Activated T-helper 17 cell treated with anti-CD3 and anti-CD28 coated beads, Interleukin-2, amount 50 U/mL, for 72 hours (primary cell): ENCODE measurements around the gene LRRC30. TPM values are rescaled to one million over a fixed set of nuclear protein-coding genes. Genes with fewer than 3 reads are reported as not detected.

Source experiments
- ATAC-seq: fragments of 150-1000 bp; cut with Tn5 transposase; replicated peaks from 2 replicates; pipeline ENCODE4 v1.10.0; 2021; ENCODE audit warnings: mild to moderate bottlenecking, moderate library complexity
- H3K27ac Mint-ChIP-seq: one replicate; pipeline ENCODE4 v1.8.0; 2022; ENCODE audit warnings: mixed read lengths
- H3K27me3 Mint-ChIP-seq: one replicate; pipeline ENCODE4 v1.8.0; 2022; ENCODE audit warnings: mixed read lengths
- H3K36me3 Mint-ChIP-seq: one replicate; pipeline ENCODE4 v1.8.0; 2022; ENCODE audit warnings: low read depth, mild to moderate bottlenecking, mixed read lengths
- H3K4me1 Mint-ChIP-seq: one replicate; pipeline ENCODE4 v1.8.0; 2022; ENCODE audit warnings: mixed read lengths
- H3K4me3 Mint-ChIP-seq: one replicate; pipeline ENCODE4 v1.8.0; 2022; ENCODE audit warnings: mild to moderate bottlenecking, mixed read lengths
- H3K9me3 Mint-ChIP-seq: one replicate; pipeline ENCODE4 v1.8.0; 2022; ENCODE audit warnings: mixed read lengths
- total RNA-seq, 2 donors: library from RNA; stranded (reverse); gene quantifications; one replicate each; pipeline ENCODE4 v1.2.3, GENCODE V29; 2022

The LRRC30 gene
- total RNA-seq, 2 donors from 2014 or later, result not detected

DNA sequence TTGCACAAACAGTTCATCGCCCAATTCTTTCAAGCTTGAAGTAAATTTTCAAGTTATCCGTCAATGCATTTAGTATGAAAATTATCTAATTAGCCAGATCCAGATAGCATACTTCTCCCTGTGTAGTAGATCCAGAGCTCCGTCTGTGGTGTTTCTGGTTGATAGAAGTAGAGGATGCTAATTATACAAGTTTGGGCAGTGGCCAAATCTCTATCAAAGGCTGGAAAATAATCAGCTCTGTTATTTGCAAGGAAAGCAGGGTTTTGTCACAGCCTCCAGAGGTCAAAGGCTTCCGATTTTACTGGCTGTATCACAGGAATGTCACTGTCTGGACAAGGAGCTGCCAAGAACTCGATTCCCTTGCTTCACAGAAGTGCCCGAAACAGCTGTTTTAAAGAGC, 28.6 kb downstream of the LRRC30 start:
- Mint-ChIP-seq H3K4me1 (no peaks in the 10 kb centered on the region), H3K4me3 (no peak overlapping the region), H3K27me3 (no peaks in the 10 kb centered on the region), H3K27ac (no peak overlapping the region), H3K36me3 (no peaks in the 10 kb centered on the region), H3K9me3 (peaks cover 3% of the 10 kb centered on the region)
- no peak for ATAC-seq

DNA sequence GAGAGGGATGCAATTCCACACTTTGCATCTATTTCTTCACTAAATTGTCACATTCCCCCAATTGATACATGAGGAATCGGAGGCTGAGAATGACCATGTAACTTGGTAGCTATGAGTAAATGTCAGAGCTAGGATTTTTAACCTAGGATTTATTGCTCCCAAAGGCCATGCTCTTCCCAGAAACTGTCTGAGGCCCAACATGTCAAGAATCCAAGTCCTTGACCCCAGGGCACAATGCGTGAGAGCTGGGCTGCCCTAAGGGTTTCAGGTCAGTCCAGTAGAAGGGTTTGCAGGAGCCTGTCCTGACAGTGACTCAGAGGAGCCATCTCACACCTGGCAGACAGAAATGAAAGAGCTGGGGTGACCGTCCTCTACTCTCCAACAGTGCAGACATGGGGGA, 30.3 kb downstream of the LRRC30 start:
- Mint-ChIP-seq H3K27me3 (no peaks in the 10 kb centered on the region), H3K9me3 (peaks cover 5% of the 10 kb centered on the region), H3K36me3 (no peaks in the 10 kb centered on the region), H3K4me1 (no peaks in the 10 kb centered on the region), H3K27ac (no peak overlapping the region), H3K4me3 (no peak overlapping the region)
- no peak for ATAC-seq

DNA sequence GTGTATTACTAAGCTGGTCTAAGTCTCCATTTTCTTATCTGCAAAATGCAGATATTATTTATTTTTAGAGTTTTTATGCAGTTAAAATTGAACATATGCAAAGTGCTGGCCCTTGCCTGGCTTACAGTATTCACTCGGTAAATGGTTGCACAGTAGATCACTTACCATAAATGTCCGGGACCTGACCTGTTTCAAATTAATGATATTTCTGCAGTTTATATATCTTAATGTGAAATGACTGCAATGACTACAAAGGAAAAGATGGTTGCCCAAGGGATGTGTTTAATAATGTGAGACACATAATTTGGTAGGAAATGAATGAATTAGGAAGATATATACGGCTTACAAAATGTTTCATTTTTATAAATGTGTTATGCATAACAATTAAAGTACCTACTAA, 37.1 kb downstream of the LRRC30 start:
- Mint-ChIP-seq H3K27me3 (peaks cover 2% of the 10 kb centered on the region), H3K27ac (no peak overlapping the region), H3K4me1 (no peaks in the 10 kb centered on the region), H3K4me3 (no peak overlapping the region), H3K36me3 (no peaks in the 10 kb centered on the region), H3K9me3 (peaks cover 5% of the 10 kb centered on the region)
- ATAC-seq, result no peak

DNA sequence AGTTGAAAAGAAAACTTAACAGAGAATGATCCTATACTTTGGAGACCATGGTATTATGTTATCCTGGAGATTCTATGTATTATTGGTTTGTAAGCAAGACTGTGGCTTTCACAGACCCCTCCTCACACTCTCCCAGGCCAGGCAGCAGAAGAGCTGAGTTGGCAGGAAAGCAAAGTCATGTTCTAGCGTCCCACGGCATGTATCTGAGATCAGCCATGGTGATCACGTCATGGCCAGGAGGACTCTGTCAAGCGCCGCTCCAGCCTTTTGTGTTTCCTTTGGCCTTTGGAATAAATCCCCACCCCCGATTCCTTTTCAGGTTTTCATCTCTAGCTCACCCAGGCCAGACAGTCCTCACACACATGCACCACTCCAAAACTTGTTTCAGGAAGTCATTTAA, 39.1 kb downstream of the LRRC30 start:
- Mint-ChIP-seq H3K4me3 (no peak overlapping the region), H3K9me3 (no peaks in the 10 kb centered on the region), H3K27me3 (peaks cover 4% of the 10 kb centered on the region), H3K36me3 (no peaks in the 10 kb centered on the region), H3K27ac (no peak overlapping the region), H3K4me1 (no peaks in the 10 kb centered on the region)
- ATAC-seq, result no peak

DNA sequence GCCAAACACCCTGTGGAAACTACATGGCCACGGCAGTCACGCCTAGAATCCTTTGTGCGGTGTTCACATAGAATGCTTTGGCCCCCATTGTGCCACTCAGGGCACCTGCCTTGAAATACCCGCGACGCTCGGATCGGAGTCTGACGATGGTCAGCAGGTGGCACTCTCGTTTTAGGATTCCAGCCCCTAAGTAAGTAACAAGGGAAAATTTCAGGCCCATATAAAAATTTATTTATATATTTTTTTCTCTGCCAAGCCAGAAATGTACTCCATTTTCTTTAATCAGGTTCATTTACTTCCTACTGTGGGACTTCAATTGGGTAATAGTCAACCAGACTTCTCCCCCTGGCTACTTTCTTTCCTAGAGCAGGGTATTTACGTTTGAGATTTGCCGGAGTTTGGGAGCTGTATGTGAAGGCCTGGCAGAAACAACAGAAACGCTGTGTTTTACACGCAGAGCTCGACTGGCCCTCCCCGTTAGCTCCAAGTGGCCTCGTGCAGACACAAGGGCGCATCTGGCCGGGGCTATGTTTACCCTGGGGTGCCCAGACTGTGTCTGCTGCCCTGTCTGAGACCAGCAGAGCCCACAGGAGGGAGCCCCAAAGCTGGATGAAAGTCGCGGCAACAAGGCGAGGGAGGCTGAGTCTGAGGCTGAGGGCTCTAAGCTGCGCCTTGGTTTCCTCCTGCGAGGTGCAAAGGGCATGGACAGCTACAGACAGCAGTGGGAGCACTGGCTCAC, 41.6 kb downstream of the LRRC30 start:
- no peak overlapping the region for H3K4me3 Mint-ChIP-seq
- H3K4me1 Mint-ChIP-seq, result no peaks in the 10 kb centered on the region
- no peaks in the 10 kb centered on the region for H3K9me3 Mint-ChIP-seq
- peaks cover 4% of the 10 kb centered on the region for H3K27me3 Mint-ChIP-seq
- ATAC-seq, result peak; percentile 26
- no peak overlapping the region for H3K27ac Mint-ChIP-seq
- H3K36me3 Mint-ChIP-seq, result no peaks in the 10 kb centered on the region

DNA sequence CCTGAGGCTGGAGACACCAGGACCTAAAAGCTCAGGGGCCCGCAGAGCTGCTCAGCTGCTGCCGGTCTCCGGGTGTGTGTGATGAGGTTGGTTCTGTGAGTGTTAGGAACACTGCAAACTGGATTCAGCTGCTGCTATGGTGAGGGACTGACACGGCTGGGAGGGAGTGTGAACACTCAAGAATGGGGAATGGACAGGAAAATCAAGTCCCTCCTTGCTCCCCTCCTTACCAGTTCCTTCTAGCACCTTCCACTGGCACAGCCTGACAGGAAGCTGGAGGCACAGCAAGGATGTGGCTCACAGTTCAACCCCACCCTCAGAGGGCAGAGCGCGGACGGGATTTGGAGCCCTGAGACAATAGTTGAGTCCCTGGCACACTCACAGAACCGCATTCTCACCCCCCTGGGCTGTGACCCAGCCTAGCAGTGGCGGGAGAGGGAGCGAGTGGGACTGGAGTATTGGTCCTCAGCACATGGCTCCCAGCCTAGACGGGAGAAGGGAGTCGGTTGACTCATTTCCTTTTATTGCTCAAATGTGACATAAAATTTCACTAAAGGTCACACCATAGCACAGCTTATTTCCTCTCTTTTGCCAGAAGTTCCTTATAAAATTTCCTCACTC, 42.5 kb downstream of the LRRC30 start:
- no peaks in the 10 kb centered on the region for H3K4me1 Mint-ChIP-seq
- no peaks in the 10 kb centered on the region for H3K9me3 Mint-ChIP-seq
- no peaks in the 10 kb centered on the region for H3K36me3 Mint-ChIP-seq
- no peak overlapping the region for H3K4me3 Mint-ChIP-seq
- H3K27me3 Mint-ChIP-seq, result peaks cover 4% of the 10 kb centered on the region
- ATAC-seq, result no peak
- H3K27ac Mint-ChIP-seq, result no peak overlapping the region

DNA sequence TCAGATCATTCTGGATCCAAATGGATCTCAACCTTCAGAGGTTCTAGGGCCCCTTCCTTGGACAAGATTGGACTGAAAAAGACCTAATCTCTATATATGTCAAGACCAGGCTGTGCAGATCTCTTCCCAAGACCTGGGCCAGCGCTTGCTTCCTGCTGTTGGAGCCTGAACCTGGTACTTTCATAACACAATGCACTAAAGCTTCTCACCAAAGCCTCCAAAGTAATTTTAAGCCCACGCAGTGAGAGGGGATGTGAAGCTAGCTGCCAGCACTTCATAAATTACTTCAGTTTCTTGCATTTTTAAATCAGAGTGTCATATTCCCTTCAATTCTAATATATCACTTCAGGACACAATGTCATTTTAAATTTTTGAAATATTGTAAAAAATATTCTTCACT, 50.7 kb downstream of the LRRC30 start:
- ATAC-seq, result no peak
- Mint-ChIP-seq H3K36me3 (no peaks in the 10 kb centered on the region), H3K27ac (no peak overlapping the region), H3K4me3 (no peak overlapping the region), H3K27me3 (no peaks in the 10 kb centered on the region), H3K4me1 (no peaks in the 10 kb centered on the region), H3K9me3 (peaks cover 8% of the 10 kb centered on the region)

Other genes with a start within 250 kb of the LRRC30 start
- not detected for gene LAMA1, start 113.3 kb upstream of the LRRC30 start, total RNA-seq